Upper lobe of right lung (tissue), 1 donor: ENCODE results near the gene DNAI1. TPM values are rescaled to one million over a fixed set of nuclear protein-coding genes. Genes with fewer than 3 reads are reported as not detected.
"Not testable (repeated sequence)": the region's sequence is repeated elsewhere in the genome, so short reads cannot be mapped to it uniquely, and the experiment has no call there.

ENCODE experiments used
- ATAC-seq: fragments of 200-7000 bp; cut with Tn5 transposase; one replicate; pipeline ENCODE4 v1.9.1; 2020; ENCODE audit warnings: mild to moderate bottlenecking, moderate library complexity
- DNase-seq: peaks from one replicate; pipeline ENCODE4 v3.0.0-alpha.2; 2020
- H3K27ac ChIP-seq: fragments of 200-600 bp; one replicate; pipeline ENCODE4 v1.8.0; 2022
- H3K27me3 ChIP-seq: fragments of 200-600 bp; one replicate; pipeline ENCODE4 v1.8.0; 2022; ENCODE audit warnings: mild to moderate bottlenecking
- H3K36me3 ChIP-seq: fragments of 200-600 bp; one replicate; pipeline ENCODE4 v1.8.0; 2022
- H3K4me1 ChIP-seq: fragments of 200-600 bp; one replicate; pipeline ENCODE4 v1.8.0; 2022
- H3K4me3 ChIP-seq: fragments of 200-600 bp; one replicate; pipeline ENCODE4 v1.8.0; 2022; ENCODE audit warnings: mild to moderate bottlenecking
- H3K9me3 ChIP-seq: fragments of 200-600 bp; one replicate; pipeline ENCODE4 v1.8.0; 2022
- intact Hi-C: fragments of 100-400 bp; cut with DNase I; formaldehyde crosslinking; loops from one replicate; pipeline ENCODE4 v1.11.0; 2022
- total RNA-seq: library from RNA; stranded (reverse); fragmentation: NEBNext Ultra II Directional; extraction: Animal tissue kit (Norgen Biotek cat#: 25700); gene quantifications from one replicate; pipeline ENCODE4 v1.2.1, GENCODE V29; 2021
- TF ChIP-seq, protein P1 (sequence below): fragments of 200-600 bp; IDR thresholded peaks from one replicate; pipeline ENCODE4 v1.8.0; 2022; ENCODE audit warnings: antibody characterized with exemption
- donor health status: DM: no; HTN: yes; CAD: no; lungs with severe emphysema.

The DNAI1 gene
- total RNA-seq, 1 donor from 2014 or later, result not detected

DNA sequence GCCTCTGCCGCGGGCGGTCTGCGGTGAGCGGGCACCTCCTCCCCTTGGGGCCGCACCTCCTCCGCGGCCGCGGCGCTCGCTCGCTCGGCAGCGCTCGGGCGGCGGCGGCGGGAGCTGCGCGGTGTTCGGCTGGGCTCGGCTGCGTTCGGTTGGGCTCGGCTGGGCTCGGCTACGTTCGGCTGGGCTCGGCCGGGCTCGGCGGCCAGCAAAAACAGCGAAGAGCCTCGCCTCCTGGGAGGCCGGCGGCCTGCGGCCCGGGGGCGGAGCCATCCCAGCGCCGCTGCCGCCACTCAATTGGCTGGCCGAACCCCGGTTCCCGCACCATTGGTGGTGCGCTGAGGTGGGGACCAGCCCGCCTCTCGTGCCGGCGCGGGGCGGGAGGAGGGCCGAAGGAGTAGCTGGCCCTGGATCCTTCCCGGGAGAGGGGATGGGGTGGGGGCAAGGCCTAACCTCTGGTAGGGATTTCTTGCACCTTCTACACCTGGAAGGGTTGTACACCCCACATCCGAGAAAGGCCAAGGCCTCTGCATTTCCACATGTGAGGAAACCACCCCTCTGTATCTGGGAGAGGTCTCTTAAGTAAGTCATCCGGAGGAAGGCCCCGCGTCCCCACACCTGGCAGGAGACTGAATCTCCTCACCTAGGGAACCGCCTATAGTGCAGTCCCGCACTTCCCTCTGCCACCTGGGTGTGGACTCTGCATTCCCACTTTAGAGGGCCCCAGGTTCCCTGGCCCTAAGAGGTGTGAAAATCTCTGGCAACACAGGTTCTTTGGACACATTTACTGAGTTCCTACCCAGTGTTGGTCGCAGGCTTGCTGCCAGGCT, 64.6 kb downstream of the DNAI1 start, which contains the start of gene ENHO:
Gene ENHO, minus strand, starts transcription at position 20 of the 827 bp plus-strand sequence. CDS start 1,295 bp downstream, outside the sequence.
- peak; percentile 99 for ATAC-seq
- Histone ChIP-seq H3K9me3 (no peaks in the 10 kb centered on the region), H3K36me3 (no peaks in the 10 kb centered on the region), H3K4me3 (peak within 1 kb of the TSS; percentile 38), H3K4me1 (no peaks in the 10 kb centered on the region), H3K27me3 (no peaks in the 10 kb centered on the region), H3K27ac (no peak within 1 kb of the TSS)
- TF ChIP-seq, protein P1, sequence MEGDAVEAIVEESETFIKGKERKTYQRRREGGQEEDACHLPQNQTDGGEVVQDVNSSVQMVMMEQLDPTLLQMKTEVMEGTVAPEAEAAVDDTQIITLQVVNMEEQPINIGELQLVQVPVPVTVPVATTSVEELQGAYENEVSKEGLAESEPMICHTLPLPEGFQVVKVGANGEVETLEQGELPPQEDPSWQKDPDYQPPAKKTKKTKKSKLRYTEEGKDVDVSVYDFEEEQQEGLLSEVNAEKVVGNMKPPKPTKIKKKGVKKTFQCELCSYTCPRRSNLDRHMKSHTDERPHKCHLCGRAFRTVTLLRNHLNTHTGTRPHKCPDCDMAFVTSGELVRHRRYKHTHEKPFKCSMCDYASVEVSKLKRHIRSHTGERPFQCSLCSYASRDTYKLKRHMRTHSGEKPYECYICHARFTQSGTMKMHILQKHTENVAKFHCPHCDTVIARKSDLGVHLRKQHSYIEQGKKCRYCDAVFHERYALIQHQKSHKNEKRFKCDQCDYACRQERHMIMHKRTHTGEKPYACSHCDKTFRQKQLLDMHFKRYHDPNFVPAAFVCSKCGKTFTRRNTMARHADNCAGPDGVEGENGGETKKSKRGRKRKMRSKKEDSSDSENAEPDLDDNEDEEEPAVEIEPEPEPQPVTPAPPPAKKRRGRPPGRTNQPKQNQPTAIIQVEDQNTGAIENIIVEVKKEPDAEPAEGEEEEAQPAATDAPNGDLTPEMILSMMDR, result no peak
- intact Hi-C loops, result no loop called here
- DNase-seq, result peak; percentile 94

GRCh38 chr9:34524349-34524748, 65.7 kb downstream of the DNAI1 start:
- Histone ChIP-seq H3K9me3 (no peaks in the 10 kb centered on the region), H3K27ac (no peak overlapping the region), H3K27me3 (no peaks in the 10 kb centered on the region), H3K36me3 (no peaks in the 10 kb centered on the region), H3K4me3 (no peak overlapping the region), H3K4me1 (no peaks in the 10 kb centered on the region)
- TF ChIP-seq, protein P1, result no peak
- intact Hi-C loops, result no loop called here
- ATAC-seq (no peak), DNase-seq (no peak)

GRCh38 chr9:34526026-34526425, 67.4 kb downstream of the DNAI1 start:
- Histone ChIP-seq H3K4me3 (no peak overlapping the region), H3K27ac (no peak overlapping the region), H3K27me3 (no peaks in the 10 kb centered on the region), H3K36me3 (no peaks in the 10 kb centered on the region), H3K9me3 (no peaks in the 10 kb centered on the region), H3K4me1 (no peaks in the 10 kb centered on the region)
- DNase-seq, result no peak
- ATAC-seq, result no peak
- intact Hi-C loops, result no loop called here
- TF ChIP-seq, protein P1, result no peak

DNA sequence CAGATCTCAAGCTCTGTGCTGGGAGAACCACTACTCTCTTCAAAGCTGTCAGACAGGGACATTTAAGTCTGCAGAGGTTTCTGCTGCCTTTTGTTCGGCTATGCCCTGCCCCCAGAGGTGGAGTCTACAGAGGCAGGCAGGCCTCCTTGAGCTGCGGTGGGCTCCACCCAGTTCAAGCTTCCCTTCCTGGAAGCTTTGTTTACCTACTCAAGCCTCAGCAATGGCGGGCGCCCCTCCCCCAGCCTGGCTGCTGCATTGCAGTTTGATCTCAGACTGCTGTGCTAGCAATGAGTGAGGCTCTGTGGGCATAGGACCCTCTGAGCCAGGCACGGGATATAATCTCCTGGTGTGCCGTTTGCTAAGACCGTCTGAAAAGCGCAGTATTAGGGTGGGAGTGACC, 73.4 kb downstream of the DNAI1 start:
- H3K36me3 ChIP-seq, H3K9me3 ChIP-seq, H3K27me3 ChIP-seq, DNase-seq, H3K27ac ChIP-seq, H3K4me3 ChIP-seq, ATAC-seq, H3K4me1 ChIP-seq, intact Hi-C loops: not testable (repeated sequence)

DNA sequence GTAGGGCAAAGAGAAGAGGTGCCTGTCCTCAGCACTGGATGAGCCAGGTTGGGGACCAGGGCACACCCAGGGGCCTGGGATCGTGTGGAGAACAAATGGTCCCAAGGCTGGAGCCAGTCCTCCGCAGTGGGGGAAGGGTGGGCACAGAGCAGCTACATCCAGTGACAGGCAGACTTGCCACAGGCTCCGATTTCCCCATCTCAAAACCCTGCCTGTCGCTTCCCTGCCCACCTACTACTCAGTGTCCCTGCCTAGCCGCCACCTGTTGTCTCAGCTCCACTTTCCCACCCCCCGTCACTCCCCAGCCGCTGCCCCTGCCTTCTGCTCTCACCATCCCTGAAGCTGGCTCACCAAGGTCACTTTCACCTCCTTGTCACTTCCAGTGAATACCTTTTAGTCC, 78.1 kb downstream of the DNAI1 start:
- DNase-seq (no peak), ATAC-seq (no peak)
- H3K36me3 ChIP-seq, result no peaks in the 10 kb centered on the region

GRCh38 chr9:34540827-34541226, 82.2 kb downstream of the DNAI1 start:
- no peak overlapping the region for H3K4me3 ChIP-seq
- no peaks in the 10 kb centered on the region for H3K9me3 ChIP-seq
- TF ChIP-seq, protein P1, result no peak
- no peak overlapping the region for H3K27ac ChIP-seq
- no peak for ATAC-seq
- no peak for DNase-seq
- no peaks in the 10 kb centered on the region for H3K36me3 ChIP-seq
- intact Hi-C loops, result loop anchor here (10.0 kb wide), 1 partner anchor 64 kb away; no protein-coding TSS in a partner anchor
- H3K27me3 ChIP-seq, result no peaks in the 10 kb centered on the region
- H3K4me1 ChIP-seq, result no peaks in the 10 kb centered on the region

More for the DNA sequence above, 78.1 kb downstream of the DNAI1 start:
- Histone ChIP-seq H3K27ac (no peak overlapping the region), H3K9me3 (no peaks in the 10 kb centered on the region), H3K27me3 (peaks cover 4% of the 10 kb centered on the region), H3K4me1 (no peaks in the 10 kb centered on the region), H3K4me3 (no peak overlapping the region)
- TF ChIP-seq, protein P1, result no peak
- intact Hi-C loops, result no loop called here
